Measurements from ENCODE around the gene ACOXL.

Gene ACOXL

GRCh38 chr2:111135910-111136297, 403.5 kb downstream of the ACOXL start:
- H3K9me2 ChIP-seq (replicated peaks; ENCODE audit: insufficient read depth, low read length), result no peaks in the 10 kb centered on the region
- H3K27me3 ChIP-seq (ENCODE audit: low read length), result no peaks in the 10 kb centered on the region
- H2AFZ ChIP-seq (ENCODE audit: low read depth, low read length, severe bottlenecking), result no peak overlapping the region
- no peaks in the 10 kb centered on the region for H3F3A ChIP-seq (ENCODE audit: insufficient read depth)
- H3K9me3 ChIP-seq (ENCODE audit: insufficient read depth, low read length), result no peaks in the 10 kb centered on the region
- TF ChIP-seq EZH2phosphoT487 (conservative IDR thresholded peaks at IDR 0.05; ENCODE audit: low read length) (no peak), CTCF (IDR thresholded peaks at IDR 0.05; ENCODE audit: insufficient read depth, low read length, poor library complexity, severe bottlenecking) (no peak)
- peaks cover 3% of the 10 kb centered on the region; the same call in 1 of the 2 replicates for H4K20me1 ChIP-seq (ENCODE audit: low read depth, low read length)
- H3K4me2 ChIP-seq (ENCODE audit: low read depth, low read length, poor library complexity, severe bottlenecking), result no peak overlapping the region
- peaks cover 89% of the 10 kb centered on the region for H3K79me2 ChIP-seq (ENCODE audit: insufficient read depth, low read length)
- no peak overlapping the region for H3K9ac ChIP-seq (ENCODE audit: low read length)
- no peak overlapping the region for H3K4me3 ChIP-seq (ENCODE audit: insufficient read depth, low read length, poor library complexity, severe bottlenecking)
- H3K36me3 ChIP-seq (ENCODE audit: low read length), result 0 out of 2 replicates have a peak, but pooled peaks cover 10% of the 10 kb centered on the region
- no peak overlapping the region for H3K27ac ChIP-seq (ENCODE audit: low read depth, low read length)

- H3K4me3 ChIP-seq (ENCODE audit: insufficient read depth, low read length, poor library complexity, severe bottlenecking), result no peak overlapping the region
- H2AFZ ChIP-seq (ENCODE audit: low read depth, low read length, severe bottlenecking), result no peak overlapping the region
- no peaks in the 10 kb centered on the region for H3K9me3 ChIP-seq (ENCODE audit: insufficient read depth, low read length)
- H3K36me3 ChIP-seq (ENCODE audit: low read length), result peaks cover 10% of the 10 kb centered on the region; the same call in 1 of the 2 replicates
- no peak for TF ChIP-seq EZH2phosphoT487 (conservative IDR thresholded peaks at IDR 0.05; ENCODE audit: low read length)
- TF ChIP-seq CTCF (IDR thresholded peaks at IDR 0.05; ENCODE audit: insufficient read depth, low read length, poor library complexity, severe bottlenecking), result no peak
- no peak overlapping the region for H3K27ac ChIP-seq (ENCODE audit: low read depth, low read length)
- no peak overlapping the region for H3K9ac ChIP-seq (ENCODE audit: low read length)
- H3F3A ChIP-seq (ENCODE audit: insufficient read depth), result no peaks in the 10 kb centered on the region
- no peak overlapping the region for H3K4me2 ChIP-seq (ENCODE audit: low read depth, low read length, poor library complexity, severe bottlenecking)
- H3K27me3 ChIP-seq (ENCODE audit: low read length), result no peaks in the 10 kb centered on the region
- H4K20me1 ChIP-seq (ENCODE audit: low read depth, low read length), result peaks cover 3% of the 10 kb centered on the region; the same call in 1 of the 2 replicates
- H3K9me2 ChIP-seq (replicated peaks; ENCODE audit: insufficient read depth, low read length), result no peaks in the 10 kb centered on the region
- H3K79me2 ChIP-seq (ENCODE audit: insufficient read depth, low read length), result peaks cover 65% of the 10 kb centered on the region
Measured at GRCh38 chr2:111138839-111139238, 406.5 kb downstream of the ACOXL start.

- Histone ChIP-seq H3K9me2 (replicated peaks; ENCODE audit: insufficient read depth, low read length) (no peaks in the 10 kb centered on the region), H3K4me3 (ENCODE audit: insufficient read depth, low read length, poor library complexity, severe bottlenecking) (no peak overlapping the region), H3K79me2 (ENCODE audit: insufficient read depth, low read length) (peaks cover 55% of the 10 kb centered on the region), H3K27me3 (ENCODE audit: low read length) (no peaks in the 10 kb centered on the region), H3K27ac (ENCODE audit: low read depth, low read length) (no peak overlapping the region), H3K4me2 (ENCODE audit: low read depth, low read length, poor library complexity, severe bottlenecking) (no peak overlapping the region), H2AFZ (ENCODE audit: low read depth, low read length, severe bottlenecking) (no peak overlapping the region), H3K36me3 (ENCODE audit: low read length) (peaks cover 10% of the 10 kb centered on the region; the same call in 1 of the 2 replicates), H4K20me1 (ENCODE audit: low read depth, low read length) (no peaks in the 10 kb centered on the region; the same call in 1 of the 2 replicates), H3K9ac (ENCODE audit: low read length) (no peak overlapping the region), H3F3A (ENCODE audit: insufficient read depth) (no peaks in the 10 kb centered on the region), H3K9me3 (ENCODE audit: insufficient read depth, low read length) (no peaks in the 10 kb centered on the region)
- TF ChIP-seq EZH2phosphoT487 (conservative IDR thresholded peaks at IDR 0.05; ENCODE audit: low read length), result no peak
- TF ChIP-seq CTCF (IDR thresholded peaks at IDR 0.05; ENCODE audit: insufficient read depth, low read length, poor library complexity, severe bottlenecking), result no peak
Measured at GRCh38 chr2:111139637-111140317, 407.4 kb downstream of the ACOXL start.
